GM12878 (cell line): Measurements from ENCODE around the gene OR14A16. TPM values are rescaled to one million over a fixed set of nuclear protein-coding genes. Genes with fewer than 3 reads are reported as not detected.

Experiments used
- ATAC-seq: fragments of 200-7000 bp; cut with Tn5 transposase; 3 replicates; pipeline ENCODE4 v1.9.1; 2020; ENCODE audit warnings: mild to moderate bottlenecking, moderate library complexity
- BruUV-seq: library from RNA; stranded (reverse); fragments of 400-500 nt; replicated peaks from 2 replicates; lab custom pipeline; 2021; lab: Mats Ljungman, UMichigan
- CTCF ChIA-PET: fragments of 300-600 bp; sonication (Branson Sonifier 250); formaldehyde crosslinking; extraction: SDS; loops from one replicate; lab custom pipeline; 2021; ENCODE audit warnings: inconsistent platforms; lab: Yijun Ruan, JAX
- POLR2A ChIA-PET: fragments of 350-600 bp; formaldehyde crosslinking; extraction: SDS; loops from one replicate; lab custom pipeline; 2021; ENCODE audit warnings: inconsistent platforms; lab: Charles Lee
- RAD21 ChIA-PET: fragments of 300-600 bp; sonication (Branson Sonifier 250); formaldehyde crosslinking; loops from one replicate; lab custom pipeline; 2023; ENCODE audit warnings: antibody characterized with exemption; ENCODE audit not compliant: unreplicated experiment; lab: Charles Lee
- SMC1A ChIA-PET: fragments of 300-600 bp; sonication (Branson Sonifier 250); formaldehyde crosslinking; loops from one replicate; lab custom pipeline; 2023; ENCODE audit not compliant: unreplicated experiment, uncharacterized antibody; lab: Charles Lee
- DNase-seq: peaks from one replicate; pipeline ENCODE4 v3.0.0-alpha.2; 2011; ENCODE audit warnings: low read depth, low spot score
- FAIRE-seq: peaks from 3 replicates; lab custom pipeline; 2011; peaks lifted over from hg19 to GRCh38; lab: Jason Lieb, UNC
- H2AFZ ChIP-seq: 2 replicates; pipeline ENCODE4 v1.6.0; 2011; ENCODE audit warnings: low read depth, low read length, control low read depth; ENCODE audit not compliant: control insufficient read depth
- H3K27ac ChIP-seq: 2 replicates; pipeline ENCODE4 v1.5.1; 2011; ENCODE audit warnings: control low read depth; ENCODE audit not compliant: control insufficient read depth, insufficient read depth
- H3K27me3 ChIP-seq, 2 experiments: replicated peaks in 1 of 2; 2 replicates each; pipeline versions ENCODE4 v1.6.0 to v1.6.1; 2011; ENCODE audit warnings: low read length in 1 of 2; ENCODE audit not compliant: control insufficient read depth in 2 of 2, insufficient read depth in 2 of 2
- H3K36me3 ChIP-seq, 2 experiments: 2 replicates each; pipeline ENCODE4 v1.5.1; 2011; ENCODE audit warnings: low read length in 1 of 2; ENCODE audit not compliant: control insufficient read depth in 2 of 2, insufficient read depth in 2 of 2
- H3K4me1 ChIP-seq: 2 replicates; pipeline ENCODE4 v1.6.1; 2011; ENCODE audit warnings: mild to moderate bottlenecking, low read length, moderate library complexity, mixed read lengths; ENCODE audit not compliant: control insufficient read depth, insufficient read depth
- H3K4me2 ChIP-seq: 2 replicates; pipeline ENCODE4 v1.6.0; 2011; ENCODE audit warnings: control low read depth; ENCODE audit not compliant: control insufficient read depth, insufficient read depth
- H3K4me3 ChIP-seq: fragments of 200-600 bp; sonication (generic); 2 replicates; pipeline ENCODE4 v1.5.1; 2016
- H3K79me2 ChIP-seq: 2 replicates; pipeline ENCODE4 v1.6.0; 2011; ENCODE audit warnings: low read length; ENCODE audit not compliant: control insufficient read depth, insufficient read depth
- H3K9ac ChIP-seq: 2 replicates; pipeline ENCODE4 v1.8.0; 2011; ENCODE audit warnings: low read length, control low read depth, mixed read lengths; ENCODE audit not compliant: control insufficient read depth, insufficient read depth
- H3K9me3 ChIP-seq: replicated peaks from 3 replicates; pipeline ENCODE4 v1.5.1; 2011; ENCODE audit warnings: mild to moderate bottlenecking, low read length; ENCODE audit not compliant: control insufficient read depth, insufficient read depth
- H4K20me1 ChIP-seq: 2 replicates; pipeline ENCODE4 v1.6.0; 2011; ENCODE audit not compliant: control insufficient read depth, insufficient read depth
- ATF3 ChIP-seq: IDR thresholded peaks from 2 replicates; pipeline ENCODE4 v1.6.1; 2011; ENCODE audit warnings: low read depth, mild to moderate bottlenecking, low read length, moderate library complexity, borderline replicate concordance; ENCODE audit errors: extremely low read depth
- LARP7 ChIP-seq: fragments of 450-650 bp; IDR thresholded peaks from 2 replicates; pipeline ENCODE4 v1.6.1; 2017; ENCODE audit warnings: mild to moderate bottlenecking
- NKRF ChIP-seq: fragments of 450-650 bp; conservative IDR thresholded peaks from 2 replicates; pipeline ENCODE4 v1.6.1; 2017; ENCODE audit warnings: mild to moderate bottlenecking, moderate library complexity
- RCOR1 ChIP-seq: conservative IDR thresholded peaks from 2 replicates; pipeline ENCODE4 v1.6.1; 2012; ENCODE audit warnings: low read depth, low read length, improper control_type of control experiment
- RUNX3 ChIP-seq: IDR thresholded peaks from 2 replicates; pipeline ENCODE4 v1.6.1; 2012; ENCODE audit warnings: low read length, inconsistent platforms
- SKIL ChIP-seq: fragments of 450-650 bp; IDR thresholded peaks from 2 replicates; pipeline ENCODE4 v1.6.1; 2017; ENCODE audit warnings: mild to moderate bottlenecking, low read depth, inconsistent platforms; ENCODE audit not compliant: poor library complexity, severe bottlenecking
- SMC3 ChIP-seq: IDR thresholded peaks from 2 replicates; pipeline ENCODE4 v1.6.1; 2011; ENCODE audit warnings: low read length, improper control_type of control experiment, borderline replicate concordance
- TAF1 ChIP-seq: IDR thresholded peaks from 2 replicates; pipeline ENCODE4 v1.6.1; 2011; ENCODE audit warnings: mild to moderate bottlenecking, low read depth, low read length, borderline replicate concordance
- USF1 ChIP-seq: IDR thresholded peaks from 2 replicates; pipeline ENCODE4 v1.6.1; 2011; ENCODE audit warnings: borderline replicate concordance, low read depth, mild to moderate bottlenecking, moderate library complexity, mixed read lengths, low read length; ENCODE audit not compliant: insufficient read depth; ENCODE audit errors: extremely low read length
- WGBS: methylation state at CpG from one replicate; pipeline ENCODE4 v1.1.6; 2016; ENCODE audit warnings: low lambda C conversion rate; ENCODE audit not compliant: insufficient replicate concordance, insufficient coverage; ENCODE audit errors: missing lambda C conversion rate; 5-methylcytosine and 5-hydroxymethylcytosine counted together
- in situ Hi-C: fragments of 300-500 bp; cut with MboI; formaldehyde crosslinking; loops from 9 replicates; pipeline ENCODE4 v1.14.3; 2018; ENCODE audit warnings: mixed read lengths
- intact Hi-C: fragments of 100-400 bp; cut with micrococcal nuclease; formaldehyde crosslinking; loops from one replicate; pipeline ENCODE4 v1.14.2; 2022; ENCODE audit not compliant: unreplicated experiment
- polyA plus RNA-seq, 11 experiments: library from polyadenylated mRNA; depleted of rRNA in 4 of 11; unstranded in 6 of 11; stranded (reverse) in 5 of 11; fragments of >200 nt; fragmentation: Nextera tagmentation in 4 of 11; fragmentation: Illumina TruSeq in 1 of 11; extraction: Ambion mirVana in 4 of 11; extraction: Trizol in 1 of 11; gene quantifications; 1 replicate in 1 of 11; 2 replicates in 10 of 11; pipeline versions ENCODE4 v1.2.1 to v1.2.3, GENCODE V29; 2011 to 2016; ENCODE audit warnings: inconsistent platforms in 2 of 11, missing spikeins in 2 of 11, low read depth in 1 of 11
- total RNA-seq, 4 experiments: library from RNA; depleted of rRNA in 3 of 4; stranded (reverse); fragments of >200 nt in 3 of 4; fragmentation: Illumina TruSeq in 1 of 4; extraction: Trizol in 1 of 4; gene quantifications; 2 replicates each; pipeline versions ENCODE4 v1.2.1 to v1.2.3, GENCODE V29; 2013 to 2021

OR14A16 gene
- total and polyA plus RNA-seq, 10 of the 15 experiments (the other 5 are each of a cell fraction or from before 2014, with no cell fraction given) = not detected

GRCh38 chr1:247857069-247857984, 33.4 kb upstream of the OR14A16 start, which contains the start of gene TRIM58:
Gene TRIM58, plus strand, starts transcription at chr1:247857187. Its CDS starts 60 bp downstream, at chr1:247857247.
- WGBS = 12% methylated on average over 56 of the region's 109 CpGs
- ATAC-seq (peak; percentile 47), DNase-seq (no peak), FAIRE-seq (no peak)
- no peak within 1 kb of the TSS for H3K4me2 ChIP-seq
- ChIA-PET RAD21 (no interaction called here), POLR2A (no interaction called here), SMC1A (no interaction called here), CTCF (no interaction called here)
- H3K36me3 ChIP-seq = no peaks in the 10 kb centered on the region
- no peaks in the 10 kb centered on the region for H3K9me3 ChIP-seq
- H3K4me1 ChIP-seq = no peaks in the 10 kb centered on the region
- H3K27me3 ChIP-seq = peaks cover 1 to 5% of the 10 kb centered on the region in 2 experiments; a peak in 3 of 4 replicates
- H3K4me3 ChIP-seq = no peak within 1 kb of the TSS
- TF ChIP-seq SMC3 (no peak), USF1 (no peak)
- in situ Hi-C loops (no loop called here), intact Hi-C loops (no loop called here)
- H2AFZ ChIP-seq = no peak within 1 kb of the TSS
- H4K20me1 ChIP-seq = no peaks in the 10 kb centered on the region
- H3K9ac ChIP-seq = no peak within 1 kb of the TSS
- no peak within 1 kb of the TSS for H3K27ac ChIP-seq
- H3K79me2 ChIP-seq = no peaks in the 10 kb centered on the region
- no TSS peak for BruUV-seq

GRCh38 chr1:247855911-247856310, 32.0 kb upstream of the OR14A16 start:
- no peaks in the 10 kb centered on the region for H4K20me1 ChIP-seq
- H3K36me3 ChIP-seq = no peaks in the 10 kb centered on the region
- in situ Hi-C loops = no loop called here
- 12% methylated on average over 4 of the region's 4 CpGs for WGBS
- no peak overlapping the region for H3K4me2 ChIP-seq
- intact Hi-C loops = no loop called here
- H3K4me3 ChIP-seq = no peak overlapping the region
- ChIA-PET SMC1A (no interaction called here), RAD21 (no interaction called here), POLR2A (no interaction called here), CTCF (no interaction called here)
- no peak overlapping the region for H2AFZ ChIP-seq
- BruUV-seq = no TSS peak
- FAIRE-seq = no peak
- H3K79me2 ChIP-seq = no peaks in the 10 kb centered on the region
- no peaks in the 10 kb centered on the region for H3K4me1 ChIP-seq
- DNase-seq = no peak
- H3K27ac ChIP-seq = no peak overlapping the region
- H3K9ac ChIP-seq = no peak overlapping the region
- peaks cover 1 to 5% of the 10 kb centered on the region in 2 experiments; a peak in 3 of 4 replicates for H3K27me3 ChIP-seq
- ATAC-seq = no peak
- no peaks in the 10 kb centered on the region for H3K9me3 ChIP-seq
- TF ChIP-seq ATF3 (no peak), RUNX3 (no peak), SKIL (no peak), TAF1 (no peak), LARP7 (no peak), RCOR1 (no peak), NKRF (no peak)
